ENCODE measurements around the gene CCL21. TPM values are rescaled to one million over a fixed set of nuclear protein-coding genes. Genes with fewer than 3 reads are reported as not detected.

Gene CCL21
- total and polyA plus RNA-seq, 2 donors (not counting 1 experiment from before 2014, with no cell fraction given) = not detected

DNA sequence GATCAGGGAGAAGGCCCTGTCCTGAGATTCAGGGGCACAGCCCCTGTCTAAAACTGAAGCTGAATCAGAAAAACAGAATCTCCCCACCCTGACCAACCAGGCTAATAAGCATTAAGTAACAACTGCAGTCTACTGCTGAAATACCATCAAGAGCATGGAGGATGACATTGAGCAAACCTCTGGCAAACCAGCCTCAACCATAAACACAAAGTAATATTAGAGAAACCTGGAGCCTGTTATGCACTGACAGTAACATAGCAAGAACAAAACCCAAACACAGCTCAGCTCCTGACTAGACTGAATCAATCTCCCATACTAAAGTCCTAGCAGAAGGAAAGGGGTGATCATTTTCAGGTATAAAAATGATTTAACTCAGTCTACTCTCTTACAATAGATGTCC, 24.8 kb upstream of the CCL21 start:
- H4K20me1 ChIP-seq (ENCODE audit: control insufficient read depth, extremely low read depth, insufficient read depth, low read length) = no peaks in the 10 kb centered on the region
- H3K9ac ChIP-seq (ENCODE audit: insufficient read depth, low read length) = no peak overlapping the region
- TF ChIP-seq EZH2 (IDR thresholded peaks at IDR 0.05; ENCODE audit: low read length, missing control alignments) (no peak), CTCF (conservative IDR thresholded peaks at IDR 0.05 in 1 of 2, IDR thresholded peaks at IDR 0.05 in 1 of 2; ENCODE audit: low read depth in 1 of 2, low read length in 2 of 2) (no peak)
- H3K36me3 ChIP-seq (ENCODE audit: control insufficient read depth, insufficient read depth, low read length) = no peaks in the 10 kb centered on the region
- H3K79me2 ChIP-seq (ENCODE audit: control insufficient read depth, insufficient read depth, low read length) = no peaks in the 10 kb centered on the region
- no peak overlapping the region for H3K4me2 ChIP-seq (ENCODE audit: extremely low read depth, insufficient read depth, low read length)
- H3K4me3 ChIP-seq (replicated peaks in 1 of 4; ENCODE audit: control extremely low read depth in 1 of 4, insufficient read depth in 1 of 4, low read depth in 3 of 4, low read length in 4 of 4) = no peak overlapping the region
- H2AFZ ChIP-seq (ENCODE audit: low read length) = no peak overlapping the region
- H3K9me3 ChIP-seq (ENCODE audit: control insufficient read depth, insufficient read depth, low read depth, low read length) = no peaks in the 10 kb centered on the region
- no peak overlapping the region for H3K27ac ChIP-seq (ENCODE audit: insufficient read depth, low read length)
- H3K4me1 ChIP-seq (ENCODE audit: control insufficient read depth, extremely low read depth, insufficient read depth, low read length) = no peaks in the 10 kb centered on the region
- H3K27me3 ChIP-seq (ENCODE audit: control insufficient read depth, insufficient read depth, low read length) = no peaks in the 10 kb centered on the region
- DNase-seq (ENCODE audit: low read depth in 2 of 2) = no peak

- Histone ChIP-seq H3K4me3 (replicated peaks in 1 of 4; ENCODE audit: control extremely low read depth in 1 of 4, insufficient read depth in 1 of 4, low read depth in 3 of 4, low read length in 4 of 4) (no peak overlapping the region), H4K20me1 (ENCODE audit: control insufficient read depth, extremely low read depth, insufficient read depth, low read length) (no peaks in the 10 kb centered on the region), H3K4me1 (ENCODE audit: control insufficient read depth, extremely low read depth, insufficient read depth, low read length) (no peaks in the 10 kb centered on the region), H3K27ac (ENCODE audit: insufficient read depth, low read length) (no peak overlapping the region), H2AFZ (ENCODE audit: low read length) (no peak overlapping the region), H3K9ac (ENCODE audit: insufficient read depth, low read length) (no peak overlapping the region), H3K9me3 (ENCODE audit: control insufficient read depth, insufficient read depth, low read depth, low read length) (no peaks in the 10 kb centered on the region), H3K4me2 (ENCODE audit: extremely low read depth, insufficient read depth, low read length) (no peak overlapping the region), H3K36me3 (ENCODE audit: control insufficient read depth, insufficient read depth, low read length) (no peaks in the 10 kb centered on the region), H3K27me3 (ENCODE audit: control insufficient read depth, insufficient read depth, low read length) (no peaks in the 10 kb centered on the region), H3K79me2 (ENCODE audit: control insufficient read depth, insufficient read depth, low read length) (no peaks in the 10 kb centered on the region)
- TF ChIP-seq CTCF (conservative IDR thresholded peaks at IDR 0.05 in 1 of 2, IDR thresholded peaks at IDR 0.05 in 1 of 2; ENCODE audit: low read depth in 1 of 2, low read length in 2 of 2) (no peak), EZH2 (IDR thresholded peaks at IDR 0.05; ENCODE audit: low read length, missing control alignments) (no peak)
- no peak for DNase-seq (ENCODE audit: low read depth in 2 of 2)
Observed at GRCh38 chr9:34732886-34733285, 22.9 kb upstream of the CCL21 start.

DNA sequence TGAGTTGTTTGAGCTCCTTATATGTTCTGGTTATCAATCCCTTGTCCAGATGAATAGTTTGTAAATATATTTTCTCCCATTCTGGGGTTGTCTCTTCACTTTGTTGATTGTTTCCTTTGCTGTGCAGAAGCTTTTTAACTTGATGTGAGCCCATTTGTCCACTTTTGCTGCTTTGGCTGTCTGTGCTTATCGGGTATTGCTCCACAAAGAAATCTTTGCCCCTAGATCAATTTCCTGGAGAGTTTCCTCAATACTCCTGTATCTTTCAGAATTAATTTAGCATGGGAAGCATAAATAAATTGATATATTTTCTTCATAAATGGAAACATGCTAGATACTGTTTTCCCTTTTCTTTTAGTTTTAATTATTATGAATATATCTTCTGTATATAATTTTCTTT, 22.5 kb upstream of the CCL21 start:
- no peaks in the 10 kb centered on the region for H3K9me3 ChIP-seq (ENCODE audit: control insufficient read depth, insufficient read depth, low read depth, low read length)
- TF ChIP-seq EZH2 (IDR thresholded peaks at IDR 0.05; ENCODE audit: low read length, missing control alignments) (no peak), CTCF (conservative IDR thresholded peaks at IDR 0.05 in 1 of 2, IDR thresholded peaks at IDR 0.05 in 1 of 2; ENCODE audit: low read depth in 1 of 2, low read length in 2 of 2) (no peak)
- H3K27me3 ChIP-seq (ENCODE audit: control insufficient read depth, insufficient read depth, low read length) = no peaks in the 10 kb centered on the region

More for the DNA sequence above, 22.5 kb upstream of the CCL21 start:
- Histone ChIP-seq H3K4me1 (ENCODE audit: control insufficient read depth, extremely low read depth, insufficient read depth, low read length) (no peaks in the 10 kb centered on the region), H3K36me3 (ENCODE audit: control insufficient read depth, insufficient read depth, low read length) (no peaks in the 10 kb centered on the region), H3K4me3 (replicated peaks in 1 of 4; ENCODE audit: control extremely low read depth in 1 of 4, insufficient read depth in 1 of 4, low read depth in 3 of 4, low read length in 4 of 4) (no peak overlapping the region), H2AFZ (ENCODE audit: low read length) (no peak overlapping the region), H3K27ac (ENCODE audit: insufficient read depth, low read length) (no peak overlapping the region), H3K79me2 (ENCODE audit: control insufficient read depth, insufficient read depth, low read length) (no peaks in the 10 kb centered on the region), H3K4me2 (ENCODE audit: extremely low read depth, insufficient read depth, low read length) (no peak overlapping the region), H4K20me1 (ENCODE audit: control insufficient read depth, extremely low read depth, insufficient read depth, low read length) (no peaks in the 10 kb centered on the region), H3K9ac (ENCODE audit: insufficient read depth, low read length) (no peak overlapping the region)
- no peak for DNase-seq (ENCODE audit: low read depth in 2 of 2)
